IPS-11a (cell line): ENCODE data around the gene ITGB3BP.
"Not testable (repeated sequence)": the region's sequence is repeated elsewhere in the genome, so short reads cannot be mapped to it uniquely, and the experiment has no call there.

Source experiments
- H3K4me3 ChIP-seq: one replicate; pipeline ENCODE4 v1.5.1; 2013; ENCODE audit warnings: low read depth, low read length, control low read depth

The ITGB3BP gene

DNA sequence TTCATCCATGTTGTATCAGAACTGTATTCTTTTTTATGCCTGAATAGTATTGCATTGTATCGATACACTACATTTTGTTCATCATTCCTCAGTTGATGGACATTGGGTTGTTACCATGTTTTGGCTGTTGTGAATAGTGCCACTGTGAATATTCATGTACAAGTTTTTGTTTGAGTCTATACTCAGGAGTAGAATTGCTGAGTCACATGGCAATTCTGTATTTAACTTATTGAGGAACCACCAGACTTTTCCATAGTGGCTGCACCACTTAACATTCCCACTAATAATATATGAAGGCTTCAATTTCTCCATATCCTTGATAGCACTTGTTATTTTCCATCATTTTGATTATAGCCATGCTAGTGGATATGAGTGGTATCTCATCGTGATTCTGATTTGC, 99.4 kb downstream of the ITGB3BP start:
- no peak overlapping the region for H3K4me3 ChIP-seq

DNA sequence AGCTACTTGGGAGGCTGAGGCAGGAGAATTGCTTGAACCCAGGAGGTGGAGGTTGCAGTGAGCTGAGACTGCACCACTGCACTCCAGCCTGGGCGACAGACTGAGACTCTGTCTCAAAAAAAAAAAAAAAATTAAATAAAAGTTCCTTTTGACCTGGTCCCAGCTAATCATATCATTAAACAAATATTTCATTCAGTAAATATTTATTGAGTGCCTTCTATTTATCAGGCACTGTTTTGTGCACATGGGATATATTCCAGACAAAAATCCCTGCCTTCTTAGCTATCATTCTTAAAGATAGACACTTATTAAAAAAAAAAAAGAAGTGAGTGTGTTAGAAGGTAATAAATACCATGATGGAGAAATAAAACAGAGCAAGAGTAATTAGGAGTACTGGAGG, 102.3 kb downstream of the ITGB3BP start:
- not testable (repeated sequence) for H3K4me3 ChIP-seq

GRCh38 chr1:63418101-63418500, 104.9 kb downstream of the ITGB3BP start:
- H3K4me3 ChIP-seq, result no peak overlapping the region

- H3K4me3 ChIP-seq, result no peak overlapping the region
These were observed 108.2 kb downstream of the ITGB3BP start for GRCh38 chr1:63414691-63415365.

GRCh38 chr1:63413394-63413793, 109.6 kb downstream of the ITGB3BP start:
- no peak overlapping the region for H3K4me3 ChIP-seq

DNA sequence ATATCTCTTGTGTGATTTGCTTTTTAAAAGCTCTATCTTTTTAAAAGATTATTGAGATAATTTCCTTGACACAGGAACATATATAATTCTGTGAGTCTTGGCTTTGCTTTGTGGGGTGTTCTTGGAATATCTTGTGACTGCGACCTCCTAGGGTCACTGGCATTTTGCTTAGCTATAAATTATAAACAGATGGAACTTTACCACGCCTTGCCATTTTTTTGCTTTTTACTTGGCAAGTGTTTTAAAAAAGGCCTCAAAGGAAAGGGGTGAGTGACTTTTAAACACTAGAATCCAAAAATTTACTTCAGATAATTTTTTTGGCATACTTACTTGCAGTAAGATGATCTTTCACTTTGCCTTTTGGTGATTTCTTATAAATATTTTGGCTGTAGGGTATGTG, 112.0 kb downstream of the ITGB3BP start:
- no peak overlapping the region for H3K4me3 ChIP-seq

DNA sequence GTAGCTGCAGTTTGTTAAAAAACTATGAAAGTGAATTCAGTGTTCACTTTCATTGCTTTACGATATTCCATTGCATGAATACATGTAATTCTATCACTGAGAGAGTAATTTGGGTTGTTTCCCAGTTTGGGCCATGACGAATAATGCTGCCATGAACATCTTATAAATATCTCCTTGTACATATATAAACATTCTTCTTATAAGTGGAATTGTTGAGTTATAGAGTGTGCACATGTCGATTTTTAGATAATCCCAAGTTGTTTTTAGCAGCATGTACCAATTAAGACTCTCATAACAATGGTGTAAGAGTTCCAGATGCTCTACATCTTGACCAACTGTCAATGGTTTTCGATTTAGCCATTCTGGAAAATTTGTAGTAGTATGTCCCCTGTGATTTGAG, 114.7 kb downstream of the ITGB3BP start:
- H3K4me3 ChIP-seq, result no peak overlapping the region

DNA sequence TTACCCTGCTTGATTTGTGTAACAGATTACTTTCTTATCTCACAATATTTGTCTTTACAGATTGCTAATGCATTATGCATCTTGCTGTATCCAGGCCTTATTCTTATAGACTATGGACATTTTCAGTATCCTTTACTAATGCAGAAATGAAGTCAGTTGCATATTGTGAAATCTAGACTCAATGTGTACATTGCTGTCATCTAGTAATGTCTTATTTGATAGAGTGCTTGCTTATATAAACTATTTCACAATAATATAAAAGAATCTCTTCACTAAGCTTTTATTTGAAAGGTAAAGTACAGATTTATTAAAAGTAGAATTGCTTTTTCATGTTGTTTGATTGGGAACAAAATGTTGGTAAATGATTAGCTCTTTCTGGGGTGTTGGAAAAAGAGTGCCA, 116.0 kb downstream of the ITGB3BP start:
- H3K4me3 ChIP-seq, result no peak overlapping the region

GRCh38 chr1:63405987-63406386, 117.0 kb downstream of the ITGB3BP start:
- H3K4me3 ChIP-seq, result no peak overlapping the region

- no peak overlapping the region for H3K4me3 ChIP-seq
These were observed 118.0 kb downstream of the ITGB3BP start for GRCh38 chr1:63405021-63405420.

DNA sequence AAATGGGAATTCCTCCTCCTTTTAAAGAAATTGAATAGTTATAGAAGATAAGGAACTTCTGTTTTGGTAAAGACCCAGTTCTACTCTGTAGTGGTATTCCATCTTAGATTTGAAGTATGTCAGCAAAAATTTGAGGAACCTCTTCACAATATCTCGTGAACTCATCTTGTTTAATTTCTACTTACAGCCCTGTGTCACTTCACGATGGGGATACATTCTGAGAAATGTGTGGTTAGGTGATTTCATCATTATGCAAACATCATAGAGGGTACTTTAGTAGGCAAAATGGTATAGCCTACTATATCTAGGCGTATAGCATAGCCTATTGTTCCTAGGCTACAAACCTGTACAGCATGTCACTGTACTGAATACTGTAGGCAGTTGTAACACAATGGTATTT, 119.6 kb downstream of the ITGB3BP start:
- no peak overlapping the region for H3K4me3 ChIP-seq

DNA sequence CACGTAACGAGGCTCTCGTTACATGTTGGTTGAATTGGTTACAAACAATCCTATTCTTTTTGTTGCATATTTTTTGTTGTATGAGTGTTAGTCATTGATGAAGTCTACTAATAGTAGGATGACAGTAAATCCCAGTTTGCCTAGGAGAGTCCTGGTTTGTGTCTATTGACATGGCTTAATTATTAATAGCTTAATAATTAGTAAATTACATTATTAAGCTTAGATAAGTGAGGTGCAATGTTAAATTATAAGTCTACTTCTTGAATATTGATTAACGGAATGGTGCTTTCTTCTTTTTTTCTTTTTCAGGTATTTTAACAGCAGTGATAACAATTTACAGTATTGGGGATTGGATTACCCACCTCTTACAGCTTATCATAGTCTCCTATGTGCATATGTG, 121.1 kb downstream of the ITGB3BP start:
- no peak overlapping the region for H3K4me3 ChIP-seq
